Measurements from ENCODE around the gene PRKCI. TPM values are rescaled to one million over a fixed set of nuclear protein-coding genes. Genes with fewer than 3 reads are reported as not detected.
"Not testable (repeated sequence)": the region's sequence is repeated elsewhere in the genome, so short reads cannot be mapped to it uniquely, and the experiment has no call there.

PRKCI gene
- total and polyA plus RNA-seq, 2 experiments from 2014 or later = 33.0 to 47.7 TPM

DNA sequence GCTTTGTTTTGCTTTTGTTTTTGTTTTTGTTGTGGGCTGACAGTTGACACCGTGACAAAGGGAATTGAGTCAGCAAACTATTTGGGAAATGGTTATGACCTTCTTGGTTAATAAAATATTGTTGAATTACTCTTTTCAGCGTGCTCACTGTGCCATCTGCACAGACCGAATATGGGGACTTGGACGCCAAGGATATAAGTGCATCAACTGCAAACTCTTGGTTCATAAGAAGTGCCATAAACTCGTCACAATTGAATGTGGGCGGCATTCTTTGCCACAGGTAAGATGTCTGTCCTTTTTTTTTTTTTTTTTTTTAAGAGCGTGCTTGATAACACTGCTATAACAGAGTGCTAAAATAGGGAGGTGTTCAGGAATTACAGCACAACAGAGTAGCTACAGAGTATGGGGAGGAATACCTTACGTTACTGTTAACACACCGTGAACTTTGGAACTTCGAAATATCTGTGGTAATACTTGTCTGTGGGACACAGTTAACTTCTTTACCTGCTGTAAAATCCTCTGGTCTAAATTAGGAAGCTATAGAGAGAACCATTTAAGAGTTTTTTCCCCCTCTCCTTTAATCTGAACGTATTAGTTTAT is 48.2 kb downstream of the PRKCI start:
- Histone ChIP-seq H3K9me3 (ENCODE audit: low read depth) (no peaks in the 10 kb centered on the region), H3K4me2 (ENCODE audit: unreplicated experiment) (no peak overlapping the region), H3F3A (ENCODE audit: insufficient read depth) (no peaks in the 10 kb centered on the region), H3K27ac (no peak overlapping the region), H3K4me1 (ENCODE audit: insufficient read depth) (no peaks in the 10 kb centered on the region), H2AFZ (no peak overlapping the region), H3K27me3 (replicated peaks; ENCODE audit: insufficient read depth) (no peaks in the 10 kb centered on the region), H3K4me3 (no peak overlapping the region), H4K20me1 (ENCODE audit: insufficient read depth) (no peaks in the 10 kb centered on the region), H3K9me2 (ENCODE audit: insufficient read depth) (no peaks in the 10 kb centered on the region), H3K36me3 (ENCODE audit: low read depth) (peaks cover 36% of the 10 kb centered on the region), H3K79me2 (ENCODE audit: insufficient read depth) (peaks cover 19% of the 10 kb centered on the region; the same call in 1 of the 2 replicates), H3K9ac (no peak overlapping the region)
- 97% methylated on average over 11 of the region's 11 CpGs for WGBS, 2 experiments (ENCODE audit: low coverage in 1 of 2, low lambda C conversion rate in 2 of 2, missing lambda C conversion rate in 2 of 2)
- TF ChIP-seq EZH2 (IDR thresholded peaks at IDR 0.05; ENCODE audit: insufficient read depth, poor library complexity, severe bottlenecking) (no peak), EZH2phosphoT487 (IDR thresholded peaks at IDR 0.05; ENCODE audit: insufficient read depth, low read depth) (no peak)
- in situ Hi-C loops (cut with MboI) = no loop called here
- no peak for DNase-seq

DNA sequence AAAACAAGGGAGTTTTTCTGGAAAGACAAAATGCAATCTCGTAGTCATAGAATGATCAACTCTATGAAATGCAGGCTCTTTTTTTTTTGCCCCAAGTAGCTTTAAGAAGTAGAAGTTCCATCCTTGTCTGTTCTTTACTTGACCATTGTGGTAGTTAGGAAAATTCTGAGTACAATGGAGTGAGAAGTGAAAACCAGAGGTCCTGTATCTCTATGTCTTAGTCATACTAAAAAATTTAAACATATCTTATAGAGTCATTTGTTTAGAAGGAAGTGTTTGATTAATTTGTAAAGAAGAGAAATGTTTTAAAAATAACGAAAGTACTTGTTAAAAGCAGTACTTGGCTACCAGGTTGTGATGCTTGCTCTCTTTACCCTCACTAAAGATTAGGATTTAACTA is 52.4 kb downstream of the PRKCI start:
- Histone ChIP-seq H3K9me3 (ENCODE audit: low read depth) (no peaks in the 10 kb centered on the region), H3K9me2 (ENCODE audit: insufficient read depth) (no peaks in the 10 kb centered on the region), H3F3A (ENCODE audit: insufficient read depth) (no peaks in the 10 kb centered on the region), H4K20me1 (ENCODE audit: insufficient read depth) (no peaks in the 10 kb centered on the region), H3K27ac (no peak overlapping the region), H2AFZ (no peak overlapping the region), H3K4me3 (no peak overlapping the region), H3K4me1 (ENCODE audit: insufficient read depth) (no peaks in the 10 kb centered on the region), H3K4me2 (ENCODE audit: unreplicated experiment) (no peak overlapping the region), H3K79me2 (ENCODE audit: insufficient read depth) (no peaks in the 10 kb centered on the region), H3K9ac (no peak overlapping the region), H3K36me3 (ENCODE audit: low read depth) (peaks cover 40% of the 10 kb centered on the region), H3K27me3 (replicated peaks; ENCODE audit: insufficient read depth) (no peaks in the 10 kb centered on the region)
- DNase-seq = no peak
- in situ Hi-C loops (cut with MboI) = no loop called here
- TF ChIP-seq EZH2phosphoT487 (IDR thresholded peaks at IDR 0.05; ENCODE audit: insufficient read depth, low read depth) = no peak
- TF ChIP-seq EZH2 (IDR thresholded peaks at IDR 0.05; ENCODE audit: insufficient read depth, poor library complexity, severe bottlenecking) = no peak
- 94 to 100% methylated on average over 2 of the region's 2 CpGs for WGBS, 2 experiments (ENCODE audit: low coverage in 1 of 2, low lambda C conversion rate in 2 of 2, missing lambda C conversion rate in 2 of 2)

DNA sequence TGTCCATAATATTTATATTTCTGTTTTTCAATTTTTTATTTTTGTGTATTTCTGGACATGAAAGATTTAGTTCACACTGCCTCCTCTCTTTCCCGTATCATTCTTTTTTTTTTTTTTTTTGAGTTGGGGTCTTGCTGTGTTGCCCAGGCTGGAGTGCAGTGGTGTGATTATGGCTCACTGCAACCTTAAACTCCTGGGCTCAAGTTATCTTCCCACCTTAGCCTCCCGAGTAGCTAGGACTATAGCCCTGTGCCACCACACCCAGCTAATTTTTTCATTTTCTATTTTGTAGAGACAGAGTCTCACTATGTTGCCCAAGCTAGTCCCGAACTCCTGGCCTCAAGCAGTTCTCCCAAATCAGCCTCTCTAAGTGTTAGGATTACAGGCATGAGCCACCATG is 53.6 kb downstream of the PRKCI start:
- Histone ChIP-seq H3F3A (ENCODE audit: insufficient read depth) (no peaks in the 10 kb centered on the region), H3K4me3 (no peak overlapping the region), H3K4me2 (ENCODE audit: unreplicated experiment) (no peak overlapping the region), H3K36me3 (ENCODE audit: low read depth) (peaks cover 47% of the 10 kb centered on the region), H3K4me1 (ENCODE audit: insufficient read depth) (no peaks in the 10 kb centered on the region), H3K27me3 (replicated peaks; ENCODE audit: insufficient read depth) (no peaks in the 10 kb centered on the region), H3K9ac (no peak overlapping the region), H2AFZ (no peak overlapping the region), H3K79me2 (ENCODE audit: insufficient read depth) (no peaks in the 10 kb centered on the region), H3K9me3 (ENCODE audit: low read depth) (no peaks in the 10 kb centered on the region), H3K9me2 (ENCODE audit: insufficient read depth) (no peaks in the 10 kb centered on the region), H3K27ac (no peak overlapping the region), H4K20me1 (ENCODE audit: insufficient read depth) (no peaks in the 10 kb centered on the region)
- no peak for DNase-seq
- no peak for TF ChIP-seq EZH2 (IDR thresholded peaks at IDR 0.05; ENCODE audit: insufficient read depth, poor library complexity, severe bottlenecking)
- TF ChIP-seq EZH2phosphoT487 (IDR thresholded peaks at IDR 0.05; ENCODE audit: insufficient read depth, low read depth) = no peak
- in situ Hi-C loops (cut with MboI) = no loop called here
- WGBS, 2 experiments (ENCODE audit: low coverage in 1 of 2, low lambda C conversion rate in 2 of 2, missing lambda C conversion rate in 2 of 2) = 97 to 98% methylated on average over 3 of the region's 3 CpGs

DNA sequence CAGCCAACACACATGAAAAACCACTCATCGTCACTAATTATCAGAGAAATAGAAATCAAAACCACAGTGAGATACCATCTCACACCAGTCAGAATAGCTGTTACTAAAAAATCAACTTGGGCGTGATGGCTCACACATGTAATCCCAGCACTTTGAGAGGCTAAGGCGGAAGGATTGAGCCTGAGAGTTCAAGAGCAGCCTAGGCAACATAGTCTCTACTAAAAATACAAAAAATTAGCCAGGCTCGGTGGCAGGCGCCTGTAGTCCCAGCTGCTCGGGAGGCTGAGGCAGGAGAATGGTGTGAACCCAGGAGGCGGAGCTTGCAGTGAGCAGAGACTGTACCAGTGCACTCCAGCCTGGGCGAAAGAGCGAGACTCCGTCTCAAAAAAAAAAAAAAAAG is 55.1 kb downstream of the PRKCI start:
- H4K20me1 ChIP-seq (ENCODE audit: insufficient read depth); H3K9me2 ChIP-seq (ENCODE audit: insufficient read depth); DNase-seq; H3K4me1 ChIP-seq (ENCODE audit: insufficient read depth); H3K9ac ChIP-seq; H3K79me2 ChIP-seq (ENCODE audit: insufficient read depth); H3K4me3 ChIP-seq; H3K27me3 ChIP-seq (replicated peaks; ENCODE audit: insufficient read depth); H3F3A ChIP-seq (ENCODE audit: insufficient read depth); H2AFZ ChIP-seq; in situ Hi-C loops (cut with MboI); H3K9me3 ChIP-seq (ENCODE audit: low read depth); H3K27ac ChIP-seq; H3K4me2 ChIP-seq (ENCODE audit: unreplicated experiment): not testable (repeated sequence)
- H3K36me3 ChIP-seq (ENCODE audit: low read depth) = peaks cover 46% of the 10 kb centered on the region
- 95 to 97% methylated on average over 10 of the region's 10 CpGs for WGBS, 2 experiments (ENCODE audit: low coverage in 1 of 2, low lambda C conversion rate in 2 of 2, missing lambda C conversion rate in 2 of 2)
